ENCODE data around the gene CPPED1.
"Not testable (repeated sequence)": the region's sequence is repeated elsewhere in the genome, so short reads cannot be mapped to it uniquely, and the experiment has no call there.

CPPED1 gene

GRCh38 chr16:12801511-12802042 is 2.1 kb downstream of the CPPED1 start:
- peak; percentile 84 for DNase-seq

DNA sequence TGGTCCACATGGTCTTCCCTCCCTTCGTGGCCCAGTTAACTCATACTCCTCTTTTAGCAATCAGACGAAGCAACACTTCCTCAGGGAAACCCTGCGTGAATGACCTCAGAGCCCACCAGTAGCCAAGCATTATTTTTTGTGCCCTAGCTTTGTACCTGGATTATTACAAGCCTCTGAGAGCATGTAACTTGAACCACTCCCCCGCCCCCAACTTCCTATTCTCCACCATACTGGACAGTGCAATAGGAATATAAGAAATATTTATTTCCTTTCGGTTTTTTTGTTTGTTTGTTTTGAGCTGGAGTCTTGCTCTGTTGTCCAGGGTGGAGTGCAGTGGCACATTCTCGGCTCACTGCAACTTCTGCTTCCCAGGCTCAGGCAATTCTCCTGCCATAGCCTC is 2.9 kb downstream of the CPPED1 start:
- DNase-seq = no peak

DNA sequence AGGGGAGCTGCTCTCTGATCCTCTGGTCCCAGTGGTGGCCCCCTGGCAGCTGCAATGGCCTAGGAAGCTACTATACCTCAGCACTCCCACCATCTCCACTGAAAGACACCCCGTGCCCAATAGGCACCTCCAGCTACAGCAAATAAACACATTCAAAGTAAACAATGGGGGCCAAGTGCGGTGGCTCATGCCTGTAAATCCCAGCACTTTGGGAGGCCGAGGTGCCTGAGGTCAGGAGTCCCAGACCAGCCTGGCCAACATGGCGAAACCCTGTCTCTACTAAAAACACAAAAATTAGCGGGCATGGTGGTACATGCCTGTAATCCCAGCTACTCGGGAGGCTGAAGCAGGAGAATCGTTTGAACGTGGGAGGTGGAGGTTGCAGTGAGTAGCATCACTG is 3.7 kb downstream of the CPPED1 start:
- not testable (repeated sequence) for DNase-seq

- no peak for DNase-seq
Observed at GRCh38 chr16:12798846-12799245, 4.8 kb downstream of the CPPED1 start.

GRCh38 chr16:12798171-12798570 is 5.5 kb downstream of the CPPED1 start:
- DNase-seq = no peak

- no peak for DNase-seq
Observed at GRCh38 chr16:12796498-12796897, 7.2 kb downstream of the CPPED1 start.

- no peak for DNase-seq
Observed at GRCh38 chr16:12794486-12795387, 8.9 kb downstream of the CPPED1 start.

- DNase-seq = no peak
Observed at GRCh38 chr16:12793865-12794240, 9.8 kb downstream of the CPPED1 start.

DNA sequence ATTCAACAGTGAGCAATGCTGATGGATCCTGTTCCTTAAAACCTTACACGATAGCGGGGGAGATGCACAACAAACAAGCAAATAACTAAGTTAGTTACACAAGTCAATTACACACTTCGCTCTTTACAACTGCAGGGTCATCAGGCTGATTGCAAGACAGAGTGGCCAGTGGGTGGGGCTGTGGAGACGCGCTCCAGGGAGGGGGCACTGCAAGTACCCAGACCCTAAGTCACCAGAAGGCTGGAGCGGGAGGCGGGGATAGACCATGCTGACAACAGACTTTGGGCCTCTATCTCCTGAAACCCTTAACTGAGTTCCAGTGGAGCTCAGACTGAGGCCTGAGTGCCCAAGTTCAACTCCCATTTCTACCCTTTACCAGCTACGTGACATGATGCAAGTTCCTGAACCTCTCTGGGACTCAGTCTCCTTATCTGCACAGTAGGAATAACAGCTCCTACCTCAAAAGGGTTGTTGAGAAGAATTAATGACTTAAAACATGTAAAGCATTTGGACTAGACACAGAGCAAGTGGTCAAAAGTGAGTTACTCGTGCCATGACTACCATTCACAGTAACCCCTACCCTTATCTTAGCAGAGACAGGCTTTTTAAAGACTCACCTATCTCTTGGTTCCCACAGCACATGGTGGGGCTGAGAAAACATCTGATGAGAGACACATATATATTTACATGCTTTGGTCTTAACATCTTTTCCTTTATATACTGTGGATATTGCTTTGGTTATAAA is 10.4 kb downstream of the CPPED1 start:
- DNase-seq = no peak

DNA sequence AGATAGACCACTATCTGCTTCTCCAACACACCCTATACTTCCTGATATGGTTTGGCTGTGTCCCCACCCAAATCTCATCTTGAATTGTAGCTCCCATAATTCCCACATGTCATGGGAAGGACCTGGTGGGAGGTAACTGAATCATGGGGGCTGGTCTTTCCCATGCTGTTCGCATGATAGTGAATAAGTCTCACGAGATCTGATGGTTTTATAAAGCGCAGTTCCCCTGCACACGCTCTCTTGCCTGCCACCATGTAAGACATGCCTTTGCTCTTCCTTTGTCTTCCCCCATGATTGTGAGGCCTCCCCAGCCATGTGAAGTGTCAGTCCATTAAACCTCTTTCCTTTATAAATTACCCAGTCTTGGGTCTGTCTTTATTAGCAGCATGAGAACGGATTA is 11.2 kb downstream of the CPPED1 start:
- not testable (repeated sequence) for DNase-seq

GRCh38 chr16:12791340-12791739 is 12.3 kb downstream of the CPPED1 start:
- no peak for DNase-seq

- no peak for DNase-seq
Observed at GRCh38 chr16:12788758-12789157, 14.9 kb downstream of the CPPED1 start.

GRCh38 chr16:12786081-12786480 is 17.6 kb downstream of the CPPED1 start:
- no peak for DNase-seq

GRCh38 chr16:12784076-12784475 is 19.6 kb downstream of the CPPED1 start:
- no peak for DNase-seq

- DNase-seq = peak; percentile 63
Observed at GRCh38 chr16:12781777-12782176, 21.9 kb downstream of the CPPED1 start.

DNA sequence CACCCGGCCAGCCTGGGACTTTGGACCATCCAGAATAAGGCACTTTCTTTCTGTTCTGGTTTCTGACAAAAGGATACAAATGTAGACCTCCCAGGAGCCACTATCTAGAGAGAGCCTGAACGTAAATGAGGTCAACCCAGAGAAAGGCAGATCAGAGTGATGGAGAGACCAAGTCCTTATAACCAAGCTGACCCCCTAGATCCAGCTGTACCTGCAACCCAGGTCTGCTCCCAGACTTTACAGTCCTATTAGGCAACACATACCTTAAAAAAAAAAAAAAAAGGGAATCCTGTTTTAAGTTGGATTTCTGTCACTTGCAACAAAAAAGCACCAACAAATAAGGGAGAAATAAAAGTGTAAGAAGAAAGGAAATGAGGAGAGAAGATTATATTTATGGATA is 23.2 kb downstream of the CPPED1 start:
- no peak for DNase-seq

GRCh38 chr16:12778726-12779125 is 25.0 kb downstream of the CPPED1 start:
- no peak for DNase-seq

DNA sequence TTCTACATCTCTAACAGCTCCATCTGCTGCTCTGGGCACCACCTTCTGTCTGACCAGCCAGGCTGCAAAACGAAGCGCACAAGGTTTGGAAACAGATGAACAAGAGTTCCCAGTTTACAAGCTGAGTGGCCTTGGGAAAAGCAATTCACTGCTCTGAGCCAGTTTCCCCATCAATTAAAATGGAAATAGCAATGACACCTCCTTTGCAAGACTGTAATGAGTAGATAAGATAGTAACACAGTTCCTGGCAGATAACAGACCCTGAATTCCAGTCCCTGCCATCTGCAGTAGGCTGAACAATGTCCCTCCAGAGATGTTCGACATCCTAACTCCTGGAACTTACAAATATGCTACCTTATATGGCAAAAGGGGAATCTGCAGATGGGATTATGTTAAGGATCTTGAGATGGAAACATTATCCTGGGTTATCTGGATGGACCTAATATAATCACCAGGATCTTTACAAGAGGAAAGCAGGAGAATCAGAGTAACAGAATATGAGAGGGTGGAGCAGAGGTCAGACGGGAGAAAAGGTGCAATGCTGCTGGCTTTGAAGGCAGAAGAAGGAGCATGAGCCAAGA is 27.9 kb downstream of the CPPED1 start:
- no peak for DNase-seq

GRCh38 chr16:12773221-12773620 is 30.5 kb downstream of the CPPED1 start:
- no peak for DNase-seq

DNA sequence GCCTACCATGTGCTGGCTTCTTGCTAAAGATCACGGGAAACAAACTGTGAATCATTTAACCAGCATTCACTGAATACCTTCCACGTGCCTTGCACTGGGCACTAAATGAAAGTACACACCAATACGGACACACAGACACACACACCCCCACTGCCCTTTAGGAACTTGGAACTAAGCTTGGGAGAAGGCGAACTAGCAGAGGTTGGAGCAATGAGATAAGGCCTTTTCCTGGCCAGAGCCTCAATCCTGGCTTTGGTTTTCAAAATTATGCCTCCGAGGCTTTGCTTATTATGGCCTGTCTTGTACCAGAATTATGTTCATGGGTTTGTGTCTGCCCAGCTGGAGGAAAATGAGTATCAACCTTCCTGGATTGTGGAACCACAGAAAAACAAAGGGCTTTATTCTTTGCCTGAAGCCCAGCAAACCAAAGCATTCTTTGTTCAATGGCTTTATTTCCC is 32.3 kb downstream of the CPPED1 start:
- DNase-seq = no peak

DNA sequence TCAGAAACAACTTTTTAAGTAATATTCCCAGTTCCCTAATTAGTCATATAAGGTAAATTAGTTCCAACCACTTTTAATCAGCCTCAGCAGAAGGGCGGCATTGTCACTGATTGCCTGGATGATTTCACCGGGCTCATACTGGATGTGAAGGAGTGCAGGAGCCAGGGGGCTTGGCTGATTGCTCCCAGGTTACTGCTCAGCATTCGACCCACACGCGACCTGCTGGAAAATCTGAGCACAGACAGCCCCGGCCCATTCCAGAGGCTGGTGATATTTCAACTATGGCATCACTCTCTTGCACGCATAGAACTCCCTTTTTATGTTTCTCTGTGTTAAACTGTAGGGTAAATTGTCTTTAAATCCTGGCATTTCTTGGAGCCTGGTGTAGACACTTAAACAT is 34.2 kb downstream of the CPPED1 start:
- DNase-seq = no peak

- peak; percentile 50 for DNase-seq
Observed at GRCh38 chr16:12767897-12768296, 35.8 kb downstream of the CPPED1 start.

GRCh38 chr16:12766853-12767252 is 36.8 kb downstream of the CPPED1 start:
- DNase-seq = no peak
